Prostate gland (tissue), 2 donors: Measurements from ENCODE around the gene TMEM141.

ENCODE experiments used
- POLR2A ChIP-seq: fragments of 450-650 bp; IDR thresholded peaks from one replicate; pipeline ENCODE4 v1.6.1; 2016; ENCODE audit warnings: antibody characterized with exemption, mild to moderate bottlenecking
- POLR2AphosphoS5 ChIP-seq: sonication (generic); formaldehyde crosslinking; IDR thresholded peaks from one replicate; pipeline ENCODE4 v1.6.1; 2017; ENCODE audit warnings: antibody characterized with exemption
- TF ChIP-seq, protein P1 (sequence below), 4 experiments: fragments of 200-600 bp in 2 of 4; fragments of 450-650 bp in 2 of 4; sonication (generic) in 2 of 4; IDR thresholded peaks; 1 replicate in 3 of 4; 2 replicates in 1 of 4; pipeline ENCODE4 v1.5.1; 2016 to 2019; ENCODE audit warnings: antibody characterized with exemption in 4 of 4, mild to moderate bottlenecking in 2 of 4, moderate library complexity in 2 of 4

DNA sequence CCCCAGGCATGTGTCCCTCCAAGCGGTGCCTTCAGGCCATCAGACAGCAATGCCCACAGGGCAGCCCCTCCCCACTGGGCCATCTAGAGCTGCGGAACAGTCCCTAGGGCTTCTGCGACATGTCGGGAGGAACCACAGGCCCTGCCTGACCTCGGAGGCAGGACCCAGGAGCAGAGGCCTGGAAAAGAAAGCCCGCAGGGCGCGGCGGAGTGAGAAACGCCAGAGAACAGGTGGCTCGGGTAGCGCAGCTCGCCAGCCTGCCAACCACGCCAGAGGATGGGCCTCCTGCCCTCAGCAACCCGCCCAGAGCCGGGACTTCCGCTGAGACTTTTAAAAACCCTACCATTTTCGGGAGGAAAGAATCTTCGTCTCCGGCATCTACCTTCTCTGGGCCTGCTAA, 33.8 kb upstream of the TMEM141 start:
- TF ChIP-seq POLR2AphosphoS5 (no peak), POLR2A (no peak)
- TF ChIP-seq, protein P1, sequence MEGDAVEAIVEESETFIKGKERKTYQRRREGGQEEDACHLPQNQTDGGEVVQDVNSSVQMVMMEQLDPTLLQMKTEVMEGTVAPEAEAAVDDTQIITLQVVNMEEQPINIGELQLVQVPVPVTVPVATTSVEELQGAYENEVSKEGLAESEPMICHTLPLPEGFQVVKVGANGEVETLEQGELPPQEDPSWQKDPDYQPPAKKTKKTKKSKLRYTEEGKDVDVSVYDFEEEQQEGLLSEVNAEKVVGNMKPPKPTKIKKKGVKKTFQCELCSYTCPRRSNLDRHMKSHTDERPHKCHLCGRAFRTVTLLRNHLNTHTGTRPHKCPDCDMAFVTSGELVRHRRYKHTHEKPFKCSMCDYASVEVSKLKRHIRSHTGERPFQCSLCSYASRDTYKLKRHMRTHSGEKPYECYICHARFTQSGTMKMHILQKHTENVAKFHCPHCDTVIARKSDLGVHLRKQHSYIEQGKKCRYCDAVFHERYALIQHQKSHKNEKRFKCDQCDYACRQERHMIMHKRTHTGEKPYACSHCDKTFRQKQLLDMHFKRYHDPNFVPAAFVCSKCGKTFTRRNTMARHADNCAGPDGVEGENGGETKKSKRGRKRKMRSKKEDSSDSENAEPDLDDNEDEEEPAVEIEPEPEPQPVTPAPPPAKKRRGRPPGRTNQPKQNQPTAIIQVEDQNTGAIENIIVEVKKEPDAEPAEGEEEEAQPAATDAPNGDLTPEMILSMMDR (IDR thresholded peaks at IDR 0.05), result no peak
